ENCODE results near the gene MOCS3.
"Not testable (repeated sequence)": the region's sequence is repeated elsewhere in the genome, so short reads cannot be mapped to it uniquely, and the experiment has no call there.

Gene MOCS3

DNA sequence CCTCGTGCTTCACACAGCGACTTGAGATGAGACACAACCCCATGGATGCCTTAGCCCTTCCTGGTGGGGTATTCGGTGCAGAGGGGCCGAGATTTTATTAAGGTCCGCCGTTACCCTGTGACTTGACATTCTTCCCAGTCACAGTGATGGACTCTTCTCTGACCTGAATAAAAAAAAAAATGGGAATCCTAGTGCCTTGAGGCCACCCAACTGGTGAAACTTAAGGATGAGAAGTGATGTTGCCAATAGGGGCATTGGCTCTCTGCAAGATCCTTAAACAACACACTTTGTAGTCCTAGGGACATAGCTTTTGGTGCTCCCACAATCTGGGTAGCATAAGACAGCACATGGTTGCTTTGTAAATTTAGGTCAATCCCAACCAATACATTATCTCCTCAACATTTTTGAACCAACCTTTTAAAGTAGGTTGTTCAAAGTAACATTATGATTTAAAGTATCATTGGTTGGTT is 26.6 kb upstream of the MOCS3 start:
- no peak for DNase-seq

DNA sequence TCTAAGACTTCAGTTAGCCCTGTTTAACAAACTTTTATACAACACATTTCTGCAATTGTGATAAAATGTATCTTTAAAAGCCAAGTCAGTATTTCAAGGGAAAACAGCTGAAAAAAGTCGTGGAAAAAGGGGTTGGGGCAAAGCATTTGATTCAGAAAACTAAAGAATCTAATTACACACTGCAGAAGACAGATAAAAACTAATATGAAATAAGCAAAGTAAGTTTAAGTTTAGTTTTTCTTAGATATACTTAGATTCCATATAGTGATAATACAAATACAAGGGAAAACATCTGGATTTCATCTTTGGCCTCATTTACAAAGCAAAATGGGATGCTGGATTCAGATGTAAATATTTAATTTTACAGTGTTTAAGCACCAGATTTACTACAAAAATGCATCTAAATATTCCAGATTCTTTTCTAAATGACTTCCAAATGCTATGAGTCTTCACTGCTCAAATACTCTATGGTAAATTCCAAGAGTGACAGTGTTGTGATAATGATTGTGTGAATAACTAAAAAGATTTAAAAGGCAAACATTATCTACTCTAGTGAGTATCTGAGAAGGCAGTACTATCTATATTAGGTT is 25.8 kb upstream of the MOCS3 start:
- DNase-seq: no peak

DNA sequence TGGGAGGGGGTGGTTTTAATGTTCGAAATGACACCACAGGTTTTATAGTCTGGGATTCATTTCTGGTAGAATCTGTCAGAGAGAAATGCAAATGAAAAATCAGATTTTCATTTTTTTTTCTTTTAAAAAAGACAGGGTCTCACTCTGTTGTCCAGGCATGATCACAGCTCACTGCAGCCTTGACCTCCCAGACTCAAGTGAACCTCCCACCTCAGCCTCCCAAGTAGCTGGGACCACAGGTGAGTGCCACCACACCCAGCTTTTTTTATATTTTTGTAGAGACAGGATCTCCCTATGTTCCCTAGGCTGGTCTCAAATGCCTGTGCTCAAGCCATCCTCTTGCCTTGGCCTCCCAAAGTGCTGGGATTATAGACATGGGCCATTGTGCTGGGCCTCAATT is 25.0 kb upstream of the MOCS3 start:
- no peak for DNase-seq

DNA sequence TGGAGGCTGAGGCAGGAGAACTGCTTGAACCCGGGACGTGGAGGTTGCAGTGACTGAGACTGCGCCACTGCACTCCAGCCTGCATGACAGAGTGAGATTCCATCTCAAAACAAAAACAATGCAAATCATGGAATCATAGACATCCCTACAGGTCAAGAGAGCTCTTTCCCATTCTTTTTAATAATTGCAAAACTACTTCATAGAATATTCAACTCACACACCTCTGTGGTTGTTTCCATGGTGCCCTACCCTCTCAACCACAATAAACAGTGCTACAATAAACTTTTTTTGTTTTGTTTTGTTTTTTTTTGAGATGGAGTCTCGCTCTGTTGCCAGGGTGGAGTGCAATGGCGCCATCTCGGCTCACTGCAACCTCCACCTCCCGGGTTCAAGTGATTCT is 15.5 kb upstream of the MOCS3 start:
- DNase-seq: no peak

DNA sequence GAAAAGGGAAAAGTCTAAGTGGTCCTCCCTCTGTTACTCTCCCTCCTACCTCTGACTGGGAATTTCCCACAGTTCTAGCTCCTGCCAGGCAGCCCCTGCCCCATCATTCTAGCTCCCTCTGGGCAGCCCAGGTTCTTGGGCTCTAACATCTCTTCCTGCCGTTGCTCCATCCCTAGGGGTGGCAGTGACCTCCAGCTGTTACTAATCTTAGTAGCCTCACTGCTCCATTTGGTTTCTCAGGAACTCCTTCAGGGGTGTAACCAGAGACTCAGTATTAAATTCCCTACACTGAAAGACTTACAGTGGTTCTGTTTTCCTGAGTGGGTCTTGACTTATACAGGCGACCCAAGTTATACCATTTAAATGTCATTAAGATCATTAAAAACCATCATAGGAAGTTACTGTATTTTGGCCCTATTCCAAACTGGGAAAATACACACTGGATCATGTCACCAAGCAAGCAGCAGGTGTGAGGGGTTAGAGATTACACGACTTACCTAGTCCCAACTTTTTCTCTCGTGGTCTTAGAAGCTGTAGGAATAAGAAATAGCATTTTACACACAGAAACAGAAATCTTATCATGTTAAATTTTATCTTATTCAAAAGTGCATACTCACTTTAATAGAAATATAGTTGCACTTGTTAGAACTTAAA is 10.4 kb upstream of the MOCS3 start:
- no peak for DNase-seq

DNA sequence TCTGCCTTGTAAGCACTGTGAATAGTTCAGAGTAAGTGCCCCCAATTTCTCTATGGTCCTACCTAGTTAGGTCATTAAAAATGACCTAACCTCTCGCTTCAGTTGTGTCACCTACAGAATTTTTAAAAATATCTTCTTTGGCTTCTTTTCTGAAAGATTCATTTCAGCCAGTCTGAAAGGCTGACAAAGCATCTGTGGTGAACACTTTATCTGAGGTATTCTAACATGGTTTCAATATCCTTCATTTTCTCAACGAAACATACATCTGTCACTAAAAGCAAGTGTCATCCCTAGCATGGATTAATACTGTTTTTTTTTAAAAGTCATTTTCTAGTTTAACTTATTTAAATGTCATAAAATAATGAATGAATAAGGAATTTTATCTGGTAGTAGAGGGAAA is 5.4 kb upstream of the MOCS3 start:
- DNase-seq: no peak

DNA sequence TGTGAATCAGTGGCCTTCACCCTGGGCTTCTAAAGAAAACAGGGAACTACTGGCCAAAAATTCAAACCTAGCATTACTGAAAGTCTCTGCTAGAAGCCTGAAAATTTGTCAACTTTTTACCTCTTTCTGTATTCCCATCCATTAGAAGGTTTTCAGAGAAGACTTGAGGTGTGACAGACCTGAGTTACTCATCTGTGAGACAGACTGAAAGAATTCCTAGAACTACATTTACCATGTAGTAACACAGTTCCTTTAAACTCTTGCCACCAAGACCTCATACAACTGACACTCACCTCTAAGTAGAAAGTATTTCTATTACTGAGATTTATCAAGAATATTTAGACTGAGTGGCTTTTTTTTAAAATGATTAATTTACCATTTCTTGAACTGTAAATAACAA is 4.8 kb upstream of the MOCS3 start:
- DNase-seq: no peak

DNA sequence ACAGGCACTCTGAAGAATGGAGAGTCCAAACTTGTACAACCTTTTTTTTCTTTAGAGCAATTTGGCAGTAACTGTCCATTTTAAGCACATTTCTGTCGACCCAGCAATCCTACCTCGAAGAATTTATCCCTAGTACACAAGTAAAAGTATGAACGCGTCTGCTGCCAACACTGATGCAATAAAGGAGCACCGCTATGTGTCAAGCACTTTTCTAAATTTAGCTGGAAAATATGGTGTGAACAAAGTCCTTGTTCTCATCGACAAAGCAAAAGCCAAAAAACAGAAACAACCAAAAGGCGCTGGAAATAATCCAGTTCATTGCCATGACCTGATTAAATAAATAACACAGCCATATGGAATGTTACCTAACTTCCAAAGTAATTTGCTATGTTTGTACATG is 1.3 kb upstream of the MOCS3 start:
- DNase-seq: no peak

DNA sequence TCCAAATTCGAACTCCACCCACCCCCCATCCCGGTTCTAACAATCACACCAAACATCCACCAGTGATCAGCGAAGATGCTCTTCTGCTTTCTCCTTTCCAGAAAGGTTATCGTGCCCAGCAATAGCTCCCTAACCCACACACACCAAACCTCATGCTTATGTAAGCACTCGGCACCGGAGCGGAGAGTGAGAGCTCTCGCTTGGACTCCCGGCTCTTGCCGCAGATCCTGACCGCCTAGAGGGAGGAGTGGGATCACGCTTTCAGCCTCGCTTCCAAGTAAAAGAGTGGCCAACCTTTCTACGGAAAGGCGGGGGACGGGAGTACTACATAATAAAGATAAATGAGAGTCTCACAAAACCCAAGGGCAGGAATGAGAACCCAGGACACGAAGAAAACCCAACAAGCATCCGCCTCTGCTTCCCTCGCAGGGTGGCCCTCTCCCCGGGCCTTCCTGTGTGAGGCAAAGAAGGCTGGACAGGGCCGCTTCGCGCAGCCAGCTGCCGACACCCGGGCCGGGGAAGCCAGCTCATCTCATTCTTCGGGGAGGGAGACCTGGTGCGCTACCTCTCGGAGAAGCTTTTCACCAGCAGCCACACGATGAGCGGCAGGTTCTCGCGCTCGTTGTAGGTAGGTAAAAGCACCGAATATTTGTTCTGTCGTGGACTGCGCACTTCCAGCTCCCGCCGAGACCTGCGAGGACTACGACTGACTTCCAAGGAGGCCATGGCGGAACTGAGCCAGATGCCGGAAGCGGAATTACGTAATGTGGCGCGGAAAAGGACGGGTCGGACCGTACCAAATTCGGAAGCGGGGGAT is 612 bp upstream of the MOCS3 start, which contains the start of gene DPM1:
DPM1 (minus strand) TSS at position 735 of the 817 bp plus-strand sequence; CDS start at position 726, 9 bp downstream.
- DNase-seq: peak; percentile 91

DNA sequence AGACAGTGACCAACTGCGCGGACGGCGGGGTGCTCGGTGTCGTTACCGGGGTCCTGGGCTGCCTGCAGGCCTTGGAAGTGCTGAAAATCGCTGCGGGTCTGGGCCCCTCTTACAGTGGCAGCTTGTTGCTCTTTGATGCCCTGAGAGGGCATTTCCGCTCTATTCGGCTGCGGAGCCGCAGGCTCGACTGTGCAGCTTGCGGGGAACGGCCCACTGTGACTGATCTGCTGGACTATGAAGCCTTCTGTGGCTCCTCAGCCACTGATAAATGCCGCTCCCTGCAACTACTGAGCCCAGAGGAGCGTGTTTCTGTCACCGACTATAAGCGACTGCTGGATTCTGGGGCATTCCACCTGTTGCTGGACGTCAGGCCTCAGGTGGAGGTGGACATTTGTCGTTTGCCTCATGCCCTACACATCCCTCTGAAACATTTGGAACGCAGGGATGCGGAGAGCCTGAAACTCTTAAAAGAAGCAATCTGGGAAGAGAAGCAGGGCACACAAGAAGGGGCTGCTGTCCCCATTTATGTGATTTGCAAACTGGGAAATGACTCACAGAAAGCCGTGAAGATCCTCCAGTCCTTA is 1.0 kb downstream of the MOCS3 start:
- DNase-seq: no peak

DNA sequence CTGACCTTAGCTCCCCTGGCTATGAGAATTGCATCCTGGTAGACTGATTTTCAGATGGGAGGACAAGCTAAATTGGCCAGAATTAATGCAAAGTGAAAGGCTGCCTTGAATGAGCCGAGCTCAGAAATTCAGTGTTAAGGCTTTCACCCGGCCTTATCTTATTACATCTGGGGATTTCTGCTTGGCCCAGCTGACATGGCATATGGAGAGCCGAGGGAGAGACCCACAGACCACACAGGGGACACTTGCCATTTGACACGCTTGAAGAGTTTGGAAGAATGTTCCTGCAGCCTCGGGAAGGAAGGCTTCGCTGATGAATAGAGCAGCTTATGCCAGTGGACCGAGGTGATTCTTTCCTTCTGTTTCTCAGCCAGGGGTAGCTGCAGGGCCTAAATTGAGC is 9.0 kb downstream of the MOCS3 start:
- DNase-seq: no peak

DNA sequence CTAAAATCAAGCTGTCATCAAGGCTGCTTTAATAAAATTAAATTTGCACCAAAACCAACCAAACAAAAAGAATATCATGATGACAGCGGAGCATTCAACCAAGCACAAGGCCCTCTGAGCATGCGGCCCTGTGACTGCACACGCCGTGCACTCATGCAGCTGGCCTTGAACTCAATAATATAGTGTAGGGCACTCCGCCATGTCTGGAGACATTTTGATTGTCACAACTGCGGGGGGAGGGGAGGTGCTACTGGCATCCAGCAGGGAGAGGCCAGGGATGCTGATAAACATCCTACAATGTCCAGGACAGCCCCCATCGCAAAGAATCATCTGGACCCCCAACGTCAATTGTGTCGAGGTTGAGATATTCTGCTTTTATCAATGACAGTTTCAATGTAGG is 9.7 kb downstream of the MOCS3 start:
- DNase-seq: no peak

DNA sequence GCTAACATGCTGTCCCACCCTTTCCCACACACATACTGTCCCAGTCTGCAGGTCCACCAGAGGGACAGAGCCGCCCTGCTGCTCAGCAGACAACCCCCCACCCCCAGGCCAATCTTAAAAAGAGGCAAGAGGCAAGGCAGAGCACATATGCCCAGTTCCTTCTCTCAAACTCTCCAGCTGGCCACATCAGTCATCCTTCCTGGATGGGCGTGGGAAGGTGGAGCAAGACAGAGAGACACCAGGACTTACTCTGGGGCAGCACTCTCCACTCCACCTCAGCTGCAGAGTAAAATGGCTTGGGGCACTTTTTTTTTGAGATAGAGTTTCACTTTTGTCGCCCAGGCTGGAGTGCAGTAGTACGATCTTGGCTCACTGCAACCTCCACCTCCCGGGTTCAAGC is 10.8 kb downstream of the MOCS3 start:
- no peak for DNase-seq

DNA sequence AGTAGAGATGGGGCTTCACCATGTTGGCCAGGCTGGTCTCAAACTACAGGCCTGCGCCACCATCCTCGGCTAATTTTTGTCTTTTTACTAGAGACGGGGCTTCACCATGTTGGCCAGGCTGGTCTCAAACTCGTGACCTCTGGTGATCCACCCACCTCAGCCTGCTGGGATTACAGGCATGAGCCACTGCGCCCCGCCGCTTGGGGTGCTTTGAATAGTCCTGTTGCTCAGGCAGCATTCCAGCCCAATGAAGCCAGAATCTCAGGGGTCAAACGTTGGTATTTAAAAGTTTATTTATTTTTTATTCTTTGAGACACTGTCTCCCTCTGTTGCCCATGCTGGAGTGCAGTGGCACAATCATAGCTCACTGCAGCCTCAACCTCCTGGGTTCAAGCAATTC is 11.3 kb downstream of the MOCS3 start:
- no peak for DNase-seq

DNA sequence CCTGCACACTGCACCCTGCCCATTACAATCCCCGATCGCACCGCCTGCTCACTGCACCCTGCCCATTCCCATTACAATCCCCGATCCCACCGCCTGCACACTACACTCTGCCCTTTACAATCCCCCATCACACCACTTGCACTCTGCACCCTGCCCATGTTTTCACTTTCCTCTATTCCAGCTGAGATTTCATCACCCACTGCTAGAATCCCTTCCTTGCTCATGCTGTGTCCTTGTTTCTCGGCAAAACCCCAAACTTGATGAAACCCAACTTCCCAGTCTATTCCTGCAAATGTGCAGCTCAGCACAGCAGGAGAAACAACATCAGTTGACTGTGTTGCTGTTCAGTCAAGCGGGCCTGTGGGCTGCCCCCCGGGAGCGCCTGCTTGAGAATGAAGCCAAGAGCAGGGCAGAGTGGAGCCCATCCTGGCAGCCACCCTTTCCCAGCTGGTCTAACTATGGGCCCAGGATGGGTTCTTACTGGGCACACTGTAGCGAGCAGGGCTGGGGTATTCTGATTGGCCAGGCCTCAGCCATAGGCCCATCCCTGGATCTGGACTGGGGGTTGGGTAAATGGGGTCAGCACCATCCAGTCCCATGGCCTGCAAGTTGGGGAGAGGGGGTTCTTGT is 17.2 kb downstream of the MOCS3 start:
- DNase-seq: no peak

DNA sequence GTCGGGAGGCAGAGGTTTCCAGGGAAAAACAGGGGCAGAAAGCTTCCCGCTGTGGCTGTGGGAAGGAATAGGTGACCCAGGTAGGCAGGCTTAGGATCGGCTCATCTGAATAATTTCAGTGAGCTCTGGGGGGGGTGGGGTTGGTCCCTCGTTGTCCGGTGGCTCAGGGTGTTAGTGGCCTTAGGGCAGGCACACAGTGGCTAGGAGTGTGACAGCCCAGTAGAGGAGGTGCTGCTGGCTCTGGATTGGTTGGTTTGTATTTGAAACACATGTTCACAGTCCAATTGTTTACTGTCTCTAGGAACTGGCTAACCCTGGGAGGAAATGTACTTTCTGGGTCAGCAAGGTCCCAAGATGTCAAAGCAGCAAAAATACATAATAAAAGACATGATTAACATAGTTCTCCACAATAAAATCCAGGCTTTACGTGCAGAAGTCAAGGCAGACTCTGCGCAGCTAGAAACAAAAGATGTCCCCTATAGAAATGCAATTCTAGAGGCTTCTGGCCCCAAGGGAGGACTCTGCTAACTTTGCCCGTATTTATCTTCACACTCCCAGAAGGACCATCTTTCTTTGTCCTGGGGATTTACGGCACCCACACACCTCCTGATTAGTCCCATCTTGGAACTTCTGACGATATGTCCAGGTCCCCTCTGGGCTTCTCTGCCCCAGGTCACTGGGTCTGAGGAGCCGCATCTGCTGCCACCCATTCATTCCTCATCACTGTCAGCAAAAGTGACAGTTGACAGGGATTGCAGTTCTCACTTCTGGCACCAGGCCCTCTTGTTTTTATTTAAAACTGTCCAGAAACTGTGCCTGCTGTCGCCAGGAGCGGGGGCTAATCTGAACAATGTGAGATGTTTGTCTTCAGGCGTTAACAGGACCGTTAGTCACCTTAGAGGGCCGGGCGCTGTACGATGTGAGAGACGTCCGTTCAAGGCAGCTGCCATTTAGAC is 18.7 kb downstream of the MOCS3 start:
- no peak for DNase-seq

DNA sequence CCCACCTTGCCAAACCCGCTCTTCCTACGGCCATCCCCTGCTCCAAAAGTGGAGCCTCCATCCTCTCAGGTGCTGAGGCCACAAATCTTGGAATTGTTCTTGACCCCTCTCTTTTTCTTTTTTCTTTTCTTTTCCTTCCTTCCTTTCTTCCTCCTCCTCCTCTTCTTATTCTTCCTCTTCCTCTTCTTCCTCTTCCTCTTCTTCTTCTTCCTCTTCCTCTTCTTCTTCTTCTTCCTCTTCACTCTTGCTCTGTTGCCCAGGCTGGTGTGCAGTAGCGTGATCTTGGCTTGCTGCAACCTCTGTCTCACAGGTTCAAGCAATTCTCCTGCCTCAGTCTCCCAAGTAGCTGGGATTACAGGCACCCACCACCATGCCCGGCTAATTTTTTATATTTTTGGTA is 19.9 kb downstream of the MOCS3 start:
- DNase-seq: not testable (repeated sequence)

DNA sequence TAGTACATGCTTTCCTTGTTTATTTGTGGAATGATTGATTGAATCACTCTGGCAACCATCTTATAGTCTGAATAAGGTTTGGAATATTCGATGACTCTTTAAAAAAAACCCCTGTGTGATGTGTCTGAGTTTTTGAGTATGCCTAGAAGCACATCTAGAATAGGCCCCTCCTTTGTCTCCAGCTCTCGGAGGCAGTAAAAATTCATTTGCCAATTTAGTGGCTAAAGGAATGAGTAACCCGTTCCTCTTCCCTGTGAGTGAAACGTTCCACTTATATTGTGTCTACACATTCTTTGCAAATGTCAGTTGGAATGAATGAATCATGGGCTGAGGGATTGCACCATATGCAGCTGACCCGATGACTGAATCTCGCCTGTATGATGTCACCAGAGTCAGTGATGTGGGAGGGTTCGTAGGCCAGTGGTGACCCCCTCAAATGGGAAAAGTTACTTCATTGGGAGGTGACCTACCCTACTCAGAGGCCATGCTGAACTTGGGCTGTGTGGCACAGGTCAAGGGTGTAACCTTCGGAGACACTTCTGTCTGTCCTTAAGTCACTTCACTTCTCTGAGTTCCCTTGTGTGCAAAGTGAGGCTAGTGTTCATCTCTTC is 21.6 kb downstream of the MOCS3 start:
- peak; percentile 63 for DNase-seq

DNA sequence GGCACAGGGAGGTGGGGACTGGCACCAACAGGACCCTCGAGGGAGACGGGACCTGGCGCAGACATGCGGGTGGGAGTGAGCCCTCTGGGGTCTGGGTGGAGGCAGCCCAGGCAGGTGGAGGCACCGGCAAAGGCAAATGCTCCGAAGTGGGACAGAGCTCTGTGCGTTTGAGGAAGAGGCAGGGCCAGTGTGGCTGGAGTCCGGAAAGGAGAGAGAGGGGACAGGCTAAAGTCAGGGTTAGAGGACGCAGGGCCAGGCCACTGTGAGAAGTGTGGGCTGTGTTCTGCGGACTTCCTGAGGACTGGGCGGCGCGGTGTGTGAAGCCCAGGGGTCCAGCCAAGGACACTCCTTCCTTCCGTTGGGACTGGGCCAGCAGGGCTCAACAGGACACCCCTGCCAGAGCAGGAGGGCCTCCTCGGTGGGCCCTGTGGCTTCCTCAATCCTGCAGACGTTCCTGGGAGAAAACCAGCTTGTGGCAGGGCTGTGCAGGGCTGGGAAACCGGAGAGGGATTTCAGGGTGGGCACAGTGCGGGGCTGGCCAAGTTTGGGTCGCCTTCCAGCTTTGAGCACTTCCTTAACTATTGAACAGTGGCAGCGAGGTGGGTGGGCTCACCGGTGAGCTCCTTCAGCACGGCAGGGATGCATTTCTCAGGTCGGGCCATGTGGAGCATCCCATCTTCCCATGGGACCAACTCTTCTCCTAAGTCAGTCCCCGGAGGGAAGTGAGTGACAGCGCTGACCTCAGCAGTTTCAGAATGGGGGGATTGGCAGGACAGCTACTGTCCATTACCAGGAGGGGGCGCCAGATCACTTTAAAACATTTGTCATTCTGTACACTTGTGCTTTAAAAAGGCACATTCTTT is 22.5 kb downstream of the MOCS3 start:
- peak; percentile 83 for DNase-seq

DNA sequence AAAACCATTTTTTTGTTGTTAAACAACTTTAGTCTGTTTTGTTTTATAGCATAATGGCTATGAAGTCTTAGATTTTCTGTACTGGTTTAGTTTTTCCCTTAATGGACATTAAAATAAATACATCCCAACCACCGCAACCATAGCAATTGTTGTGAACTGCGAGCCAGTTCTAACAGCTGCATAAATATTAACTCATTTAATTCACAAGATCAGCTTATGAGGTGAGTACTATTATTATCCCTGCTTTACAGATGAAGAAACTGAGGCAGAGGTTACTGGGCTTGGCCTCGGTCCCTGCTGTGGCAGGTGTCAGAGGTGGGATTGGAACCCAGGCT is 23.1 kb downstream of the MOCS3 start:
- DNase-seq: no peak

DNA sequence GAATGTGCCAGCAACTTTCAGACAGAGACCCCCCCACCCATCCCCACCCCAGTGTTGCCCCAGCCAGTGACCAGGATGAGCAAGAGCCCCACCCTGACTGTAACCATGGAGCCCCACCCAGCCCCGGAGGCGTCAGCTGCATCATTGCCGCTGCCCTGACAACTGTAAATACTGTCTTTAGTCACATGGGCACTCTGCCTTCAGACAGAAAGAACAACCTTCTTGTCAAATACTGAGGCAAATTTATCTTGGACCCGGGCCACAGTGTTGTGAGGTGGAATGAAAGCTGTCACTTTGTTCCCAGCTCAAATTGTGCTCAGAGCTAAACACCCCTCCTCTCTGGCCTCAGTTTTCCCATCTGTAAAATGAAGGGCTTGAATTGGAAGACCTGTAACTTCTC is 23.7 kb downstream of the MOCS3 start:
- no peak for DNase-seq

Data from stimulated activated CD4-positive, alpha-beta T cell treated with anti-CD3 and anti-CD28 coated beads, Interleukin-15, amount 100 ng/mL, for 24 hours (primary cell).